ENCODE measurements around the gene ZIC2.

GRCh38 chr13:99980201-99980823, 1.3 kb upstream of the ZIC2 start:
- TF ChIP-seq, protein P1, sequence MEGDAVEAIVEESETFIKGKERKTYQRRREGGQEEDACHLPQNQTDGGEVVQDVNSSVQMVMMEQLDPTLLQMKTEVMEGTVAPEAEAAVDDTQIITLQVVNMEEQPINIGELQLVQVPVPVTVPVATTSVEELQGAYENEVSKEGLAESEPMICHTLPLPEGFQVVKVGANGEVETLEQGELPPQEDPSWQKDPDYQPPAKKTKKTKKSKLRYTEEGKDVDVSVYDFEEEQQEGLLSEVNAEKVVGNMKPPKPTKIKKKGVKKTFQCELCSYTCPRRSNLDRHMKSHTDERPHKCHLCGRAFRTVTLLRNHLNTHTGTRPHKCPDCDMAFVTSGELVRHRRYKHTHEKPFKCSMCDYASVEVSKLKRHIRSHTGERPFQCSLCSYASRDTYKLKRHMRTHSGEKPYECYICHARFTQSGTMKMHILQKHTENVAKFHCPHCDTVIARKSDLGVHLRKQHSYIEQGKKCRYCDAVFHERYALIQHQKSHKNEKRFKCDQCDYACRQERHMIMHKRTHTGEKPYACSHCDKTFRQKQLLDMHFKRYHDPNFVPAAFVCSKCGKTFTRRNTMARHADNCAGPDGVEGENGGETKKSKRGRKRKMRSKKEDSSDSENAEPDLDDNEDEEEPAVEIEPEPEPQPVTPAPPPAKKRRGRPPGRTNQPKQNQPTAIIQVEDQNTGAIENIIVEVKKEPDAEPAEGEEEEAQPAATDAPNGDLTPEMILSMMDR (conservative IDR thresholded peaks at IDR 0.05; ENCODE audit: low read depth, low read length), result no peak
- no peak for TF ChIP-seq EZH2 (IDR thresholded peaks at IDR 0.05; ENCODE audit: borderline replicate concordance, low read depth, low read length, poor library complexity, severe bottlenecking)

All from A673 (cell line).